ENCODE data around the gene DNAJC6.
"Not testable (repeated sequence)": the region's sequence is repeated elsewhere in the genome, so short reads cannot be mapped to it uniquely, and the experiment has no call there.

The DNAJC6 gene

DNA sequence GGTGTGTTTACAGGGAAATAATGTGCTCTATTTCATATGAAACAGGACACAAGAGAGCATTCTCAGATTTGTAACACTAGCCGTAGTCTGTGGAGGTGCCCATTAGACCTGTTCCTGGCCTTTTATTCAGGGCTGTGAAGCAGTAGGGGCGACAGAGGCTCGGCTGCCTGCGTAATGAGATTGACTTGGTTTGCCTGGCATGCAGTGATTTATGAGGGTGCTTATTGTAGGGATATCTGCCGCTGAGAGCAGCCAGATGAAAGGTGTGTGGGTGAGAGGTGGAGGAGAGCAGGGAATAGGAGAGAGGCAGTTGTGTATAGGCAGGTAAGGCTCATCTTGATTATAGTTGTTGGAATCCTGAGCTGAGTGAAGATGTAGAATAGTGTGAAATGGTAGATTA lies 51.3 kb downstream of the DNAJC6 start:
- DNase-seq: no peak

DNA sequence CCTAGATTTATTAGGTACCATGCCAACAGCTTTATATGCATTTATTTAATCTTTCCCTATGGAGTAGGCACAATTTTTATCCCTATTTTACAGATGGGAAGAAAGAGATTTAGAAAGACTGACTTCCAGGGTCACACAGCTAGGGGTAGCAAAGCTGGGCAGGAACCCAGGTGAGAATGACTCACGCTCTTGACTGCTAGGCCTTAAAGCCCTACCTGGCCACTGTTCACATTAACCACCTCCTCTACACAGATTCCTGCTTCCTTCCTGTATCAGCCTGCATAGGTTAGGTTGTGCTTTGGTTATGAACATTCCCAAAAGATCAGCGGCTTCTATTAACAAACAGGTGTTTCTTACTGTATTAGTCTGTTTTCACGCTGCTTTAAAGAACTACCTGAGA lies 53.2 kb downstream of the DNAJC6 start:
- no peak for DNase-seq

DNA sequence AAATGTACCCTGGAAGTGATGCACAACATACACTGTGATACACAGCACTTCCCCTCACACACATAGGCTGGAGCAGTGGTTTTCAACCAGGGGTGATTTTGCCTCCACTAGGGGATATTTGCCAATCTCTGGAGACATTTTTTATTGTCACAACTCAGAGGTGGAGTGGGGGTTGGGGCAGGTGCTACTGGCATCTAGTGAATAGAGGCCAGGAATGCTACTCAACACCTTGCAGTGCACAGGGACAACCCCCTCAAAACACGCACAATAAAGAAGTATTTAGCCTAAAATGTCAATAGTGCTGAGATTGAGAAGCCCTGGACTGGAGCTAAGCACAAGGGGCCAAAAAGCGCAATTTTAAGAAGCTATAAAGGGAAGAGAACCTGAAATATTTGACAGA lies 54.1 kb downstream of the DNAJC6 start:
- DNase-seq: no peak

DNA sequence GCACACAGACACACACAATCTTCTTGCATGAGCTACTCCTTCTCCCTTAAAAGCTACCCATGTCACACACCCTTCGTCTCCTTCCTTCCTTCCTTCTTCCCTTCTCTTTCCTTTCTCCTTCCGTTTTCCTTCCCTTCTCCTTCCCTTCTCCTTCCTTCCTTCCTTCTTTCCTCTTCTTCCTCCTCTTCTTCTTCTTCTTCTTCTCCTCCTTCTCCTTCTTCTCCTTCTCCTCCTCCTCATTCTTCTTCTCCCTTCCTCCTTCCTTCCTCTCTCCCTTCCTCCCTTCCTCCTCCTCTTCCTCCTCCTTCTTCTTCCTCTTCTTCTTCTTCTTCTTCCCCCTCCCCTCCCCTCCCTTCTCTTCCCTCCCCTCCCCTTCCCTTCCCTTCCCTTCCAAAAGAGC lies 59.1 kb downstream of the DNAJC6 start:
- DNase-seq: no peak

DNA sequence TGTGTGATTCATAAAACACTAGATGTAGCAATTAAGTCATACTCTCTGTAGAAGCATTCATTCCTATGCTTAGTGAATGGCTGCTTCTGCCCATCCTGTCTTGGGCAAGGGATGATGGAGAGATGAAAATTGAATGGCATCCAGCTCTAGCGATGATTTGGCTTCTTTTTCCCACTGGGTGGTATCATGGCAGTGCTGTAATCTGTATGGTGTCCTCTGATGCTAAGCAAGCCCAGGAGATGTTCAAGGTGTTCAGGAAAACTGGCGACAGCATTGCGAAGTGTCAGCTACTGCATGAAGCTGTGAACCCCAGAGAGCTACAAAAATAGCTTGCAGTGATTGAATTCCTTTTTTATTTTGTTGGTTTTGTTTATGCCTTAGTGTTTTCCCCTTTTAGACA lies 62.2 kb downstream of the DNAJC6 start:
- DNase-seq: no peak

DNA sequence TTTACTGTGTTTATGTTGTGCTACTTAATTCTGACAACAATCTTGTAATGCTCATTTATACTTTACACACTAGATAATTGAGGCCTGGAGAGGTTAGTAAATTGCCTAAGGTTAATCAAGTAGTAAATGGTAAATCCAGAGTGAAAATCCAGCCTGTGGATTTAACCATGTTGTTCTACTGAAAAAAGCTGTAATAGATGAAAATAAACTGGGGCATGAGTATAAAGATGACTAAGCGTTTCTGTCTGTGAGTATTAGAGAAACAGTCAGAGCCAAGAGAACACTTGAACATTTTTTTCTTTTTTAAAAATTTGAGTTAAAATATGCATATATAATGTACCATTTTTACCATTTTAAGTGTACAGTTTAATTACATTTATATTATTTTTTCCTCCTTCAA lies 63.2 kb downstream of the DNAJC6 start:
- DNase-seq: no peak

DNA sequence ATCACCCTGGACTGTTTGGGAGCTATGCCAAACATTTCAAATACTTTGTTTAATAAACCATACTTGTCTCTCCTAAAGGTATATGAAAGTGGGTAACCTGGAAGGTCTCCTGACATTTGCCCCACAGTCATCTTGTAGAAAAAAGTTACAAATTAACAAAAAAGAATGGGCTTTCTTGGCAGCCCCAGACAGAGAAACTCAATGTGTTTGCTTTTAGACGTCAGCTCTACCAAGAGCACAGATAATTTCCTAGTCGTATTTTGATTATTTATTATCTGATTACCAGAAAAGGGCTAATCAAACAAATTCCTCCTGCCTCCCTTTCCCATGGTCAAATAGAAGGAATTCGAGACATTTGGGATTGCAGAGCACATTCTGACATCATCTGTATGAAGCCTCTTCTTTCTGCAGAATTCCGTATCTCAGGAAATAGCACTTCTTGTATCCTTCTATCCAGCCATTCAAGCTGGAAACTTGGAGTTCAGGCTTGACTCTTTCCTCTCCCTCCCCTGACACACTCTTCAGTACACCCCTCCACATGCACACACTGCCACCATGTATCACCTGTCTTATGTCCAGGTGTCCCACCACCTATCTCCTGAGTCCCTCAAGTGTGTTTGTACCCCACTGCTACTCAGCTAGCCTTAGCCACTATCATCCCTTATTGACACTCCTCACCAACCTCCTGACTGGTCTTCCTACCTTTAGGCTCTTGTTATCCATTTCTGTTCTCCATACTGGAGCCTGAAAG lies 68.3 kb downstream of the DNAJC6 start:
- no peak for DNase-seq

DNA sequence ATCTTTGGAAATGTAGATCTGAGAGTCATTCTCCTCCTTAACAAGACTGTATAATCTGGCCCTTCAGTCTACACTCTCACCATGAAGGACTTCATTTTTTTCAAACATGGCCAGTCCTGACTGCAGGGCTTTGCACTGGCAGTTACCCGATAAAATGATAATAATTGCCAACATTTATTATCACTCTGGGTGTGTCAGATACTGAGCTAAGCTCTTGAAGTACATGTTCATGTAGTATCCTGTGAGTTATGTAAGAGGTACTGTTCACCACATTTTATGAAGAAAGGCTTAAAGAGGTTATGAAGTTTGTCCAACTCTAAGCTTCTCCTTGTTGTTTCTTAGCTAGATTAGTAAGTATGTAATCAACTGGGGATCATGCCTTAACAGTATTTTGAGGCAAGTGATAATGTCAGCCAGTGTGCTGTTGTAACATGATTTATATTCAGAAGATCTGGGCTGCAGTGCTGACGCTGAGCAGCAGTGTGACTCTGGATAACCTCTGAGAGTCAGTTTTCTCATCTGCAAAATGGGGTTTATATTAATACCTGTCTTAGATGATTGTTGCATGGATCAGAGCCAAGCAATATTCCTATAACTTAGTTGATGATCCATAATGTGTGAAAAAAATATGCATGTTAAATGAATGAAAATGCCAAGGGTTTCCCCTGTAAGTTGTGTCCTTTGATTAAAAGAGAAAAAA lies 69.1 kb downstream of the DNAJC6 start:
- DNase-seq: no peak

DNA sequence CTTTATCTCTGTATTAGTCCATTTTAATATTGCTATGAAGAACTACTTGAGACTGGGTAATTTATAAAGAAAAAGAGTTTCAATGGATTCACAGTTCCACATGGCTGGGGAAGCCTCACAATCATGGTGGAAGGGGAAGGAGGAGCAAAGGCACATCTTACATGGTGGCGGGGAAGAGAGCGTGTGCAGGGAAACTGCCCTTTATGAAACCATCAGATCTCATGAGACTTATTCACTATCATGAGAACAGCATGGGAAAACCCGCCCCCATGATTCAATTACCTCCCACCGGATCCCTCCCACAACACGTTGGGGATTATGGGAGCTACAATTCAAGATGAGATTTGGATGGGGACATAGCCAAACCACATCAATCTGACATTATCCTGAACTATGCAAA lies 75.1 kb downstream of the DNAJC6 start:
- not testable (repeated sequence) for DNase-seq

DNA sequence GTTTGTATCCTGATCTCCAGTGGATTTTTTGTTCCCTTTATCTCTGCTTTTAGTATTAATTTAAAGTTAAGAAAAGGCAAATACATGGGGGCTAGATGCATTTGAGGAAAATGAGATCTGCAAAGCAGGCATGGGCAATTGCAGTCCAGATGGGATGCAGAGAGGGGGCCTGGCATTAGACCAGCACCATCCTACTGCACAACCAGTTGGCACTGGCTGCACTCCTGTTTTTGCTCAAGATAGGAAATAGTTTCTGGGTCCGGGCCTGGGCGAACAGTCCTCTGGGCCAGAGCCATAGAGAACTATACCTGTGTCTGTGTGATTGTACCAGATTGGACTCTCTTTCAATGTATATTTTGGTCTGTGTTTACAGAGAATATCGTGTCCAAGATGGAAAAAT lies 77.1 kb downstream of the DNAJC6 start:
- DNase-seq: no peak

DNA sequence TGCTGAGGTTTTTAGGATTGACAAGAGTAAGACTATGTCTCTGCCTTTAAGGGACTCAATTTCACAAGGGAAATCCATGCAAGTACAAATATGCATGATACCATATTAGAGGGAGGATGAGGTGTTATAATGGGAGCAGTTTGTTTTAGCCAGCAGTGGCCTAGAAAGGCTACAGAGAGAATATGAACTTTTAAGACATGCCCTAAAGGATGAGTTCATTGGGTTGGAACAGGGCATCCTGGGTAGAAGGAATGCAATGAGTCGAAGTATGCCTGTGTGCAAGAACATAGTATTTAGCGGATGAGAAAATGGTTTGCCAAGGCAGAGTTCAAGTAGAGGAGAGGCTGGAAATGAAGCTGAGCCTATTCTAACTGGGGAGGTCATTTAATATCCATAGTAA lies 78.5 kb downstream of the DNAJC6 start:
- DNase-seq: no peak

DNA sequence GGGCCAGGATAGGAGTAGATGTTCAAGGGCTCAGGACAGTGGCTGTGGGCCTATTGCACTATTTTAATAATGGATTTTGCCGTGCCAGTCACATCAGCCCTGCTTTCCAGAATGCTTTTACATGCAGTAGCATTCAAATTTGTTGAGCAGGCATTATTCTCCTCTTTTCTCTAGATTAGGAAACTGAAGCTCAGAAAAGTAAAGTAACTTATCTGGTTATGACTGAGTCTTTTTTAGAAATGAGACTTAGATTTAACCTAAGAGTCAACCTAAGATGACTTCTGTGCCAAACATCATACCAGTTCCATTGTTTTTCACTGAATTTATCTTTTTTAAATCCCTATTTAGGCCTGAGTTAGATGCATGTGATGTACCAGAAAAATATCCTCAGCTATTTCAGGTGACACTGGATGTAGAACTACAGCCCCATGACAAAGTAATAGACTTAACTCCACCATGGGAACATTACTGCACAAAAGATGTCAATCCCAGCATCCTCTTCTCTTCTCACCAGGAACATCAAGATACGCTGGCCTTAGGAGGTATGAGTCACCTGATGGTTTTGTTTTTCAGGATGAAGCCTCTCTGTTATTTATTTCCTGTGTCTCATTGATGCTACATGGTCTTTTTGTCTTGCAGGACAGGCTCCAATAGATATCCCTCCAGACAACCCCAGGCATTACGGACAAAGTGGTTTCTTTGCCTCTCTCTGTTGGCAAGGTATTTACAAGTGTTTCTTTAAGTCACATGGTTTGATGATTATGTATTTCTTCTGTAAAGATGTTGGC lies 79.8 kb downstream of the DNAJC6 start:
- peak; percentile 52 for DNase-seq

DNA sequence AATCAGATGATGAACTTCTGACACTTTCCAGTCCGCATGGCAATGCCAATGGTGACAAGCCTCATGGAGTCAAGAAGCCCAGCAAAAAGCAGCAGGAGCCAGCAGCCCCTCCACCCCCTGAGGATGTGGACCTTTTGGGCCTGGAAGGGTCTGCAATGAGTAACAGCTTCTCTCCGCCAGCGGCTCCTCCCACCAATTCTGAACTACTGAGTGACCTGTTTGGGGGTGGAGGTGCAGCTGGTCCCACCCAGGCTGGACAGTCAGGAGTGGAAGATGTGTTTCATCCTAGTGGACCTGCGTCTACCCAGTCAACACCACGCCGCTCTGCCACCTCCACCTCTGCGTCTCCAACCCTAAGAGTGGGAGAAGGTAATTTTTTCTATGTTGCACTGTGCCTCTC lies 83.2 kb downstream of the DNAJC6 start:
- no peak for DNase-seq

DNA sequence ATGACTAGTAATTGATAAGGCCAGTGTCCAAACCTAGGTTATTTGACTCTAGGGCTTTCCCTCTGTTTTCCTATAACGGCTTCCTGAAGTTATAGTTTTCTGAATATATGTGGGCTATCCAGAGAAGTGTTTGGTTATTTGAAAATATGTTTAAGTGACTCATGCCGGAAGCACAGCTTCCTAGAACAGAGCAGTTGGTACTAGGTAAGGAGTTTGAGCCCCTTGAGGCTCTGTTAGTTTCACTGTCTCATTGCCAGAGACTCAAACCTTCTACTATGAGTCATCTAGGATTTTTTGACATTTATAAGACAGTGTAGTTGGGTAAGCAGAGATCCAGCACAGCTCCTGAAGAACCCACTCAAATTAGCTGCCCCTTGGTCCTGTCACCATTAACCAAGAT lies 84.0 kb downstream of the DNAJC6 start:
- peak; percentile 91 for DNase-seq

DNA sequence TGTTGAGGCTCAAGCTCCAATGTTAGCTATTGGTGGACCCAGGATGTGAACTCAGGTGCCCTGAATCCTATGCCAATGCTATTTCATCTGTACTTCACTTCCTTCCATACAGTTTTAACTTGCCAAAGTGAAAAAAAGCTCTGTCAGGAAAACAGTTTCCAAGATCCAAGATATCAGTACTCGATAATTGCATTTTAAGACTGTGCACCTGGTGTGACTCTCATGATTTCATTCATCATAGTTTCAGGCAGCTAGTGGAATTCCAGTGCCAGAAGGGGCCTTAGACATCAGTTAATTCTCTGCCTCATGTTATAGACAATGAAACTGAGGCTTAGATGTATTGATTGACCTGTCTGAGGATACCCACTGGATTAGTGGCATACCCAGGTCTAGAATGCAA lies 84.6 kb downstream of the DNAJC6 start:
- DNase-seq: no peak

DNA sequence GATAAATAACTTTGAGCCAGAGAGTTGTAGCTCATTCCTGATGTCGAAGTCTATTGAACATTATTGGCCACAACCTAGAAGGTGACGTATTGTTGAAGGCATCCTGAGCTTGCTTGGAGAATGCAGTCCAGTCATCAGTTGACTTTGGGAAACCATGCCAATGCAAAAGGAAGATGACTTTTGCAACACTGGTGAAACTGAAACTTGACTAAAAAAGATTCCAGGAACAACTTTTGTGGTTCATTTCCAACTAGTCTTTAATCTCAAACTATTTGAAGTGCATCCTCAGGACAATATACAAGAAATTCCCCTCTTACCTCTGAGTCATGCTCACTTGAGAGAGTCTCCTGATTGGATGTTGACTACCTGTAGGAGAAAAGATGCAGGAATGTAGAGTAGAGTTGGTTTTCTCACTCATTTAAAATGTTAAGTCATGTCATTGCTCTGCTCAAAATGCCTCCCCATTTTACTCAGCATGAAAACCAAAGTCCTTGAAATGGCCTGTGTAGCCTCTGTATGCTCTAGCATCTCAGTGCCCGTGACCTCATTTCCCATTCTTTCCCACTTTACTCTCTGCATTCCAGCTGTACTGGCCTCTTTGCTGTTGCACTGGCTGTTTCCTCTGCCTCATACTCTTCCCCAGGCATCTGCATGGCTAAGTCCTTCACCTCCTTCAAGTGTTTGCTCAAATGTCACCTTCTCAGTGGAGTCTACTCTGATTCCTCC lies 86.7 kb downstream of the DNAJC6 start:
- peak; percentile 85 for DNase-seq

DNA sequence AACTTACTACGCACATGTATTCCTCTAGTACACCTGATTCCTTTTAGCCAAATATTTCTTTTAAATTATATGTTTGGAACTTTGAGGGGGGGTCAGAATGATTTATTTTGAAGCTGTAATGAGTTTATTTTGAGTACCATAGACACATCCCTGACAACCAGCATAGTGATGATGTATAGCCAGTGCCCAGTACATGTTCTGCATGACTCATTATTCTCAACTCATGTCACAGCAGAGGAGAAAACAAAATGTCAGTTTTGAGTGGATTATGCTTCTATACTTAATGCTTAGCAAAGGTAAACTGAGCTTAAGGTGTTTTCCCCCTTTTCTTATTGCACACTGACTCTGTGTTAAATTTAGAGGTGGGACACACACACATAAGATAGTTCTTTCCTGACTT lies 88.7 kb downstream of the DNAJC6 start:
- DNase-seq: peak; percentile 61

DNA sequence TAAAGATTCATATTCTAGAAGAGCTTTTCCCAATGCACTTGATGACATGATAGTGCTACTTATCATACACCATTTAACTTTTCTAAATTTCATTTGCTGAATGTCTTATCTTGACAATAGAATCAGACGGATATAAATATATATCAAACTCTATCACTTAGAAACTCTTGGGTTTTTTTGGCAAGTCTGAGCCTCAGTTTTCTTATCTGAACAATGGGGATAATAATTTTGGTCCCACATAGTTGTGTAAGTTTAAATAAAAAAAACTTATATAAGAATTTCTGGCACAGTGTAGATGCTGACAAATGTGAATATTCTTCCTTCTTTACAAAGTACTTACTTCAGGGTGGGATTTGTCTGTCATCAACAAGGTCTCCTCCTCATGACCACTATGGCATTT lies 89.7 kb downstream of the DNAJC6 start:
- no peak for DNase-seq

DNA sequence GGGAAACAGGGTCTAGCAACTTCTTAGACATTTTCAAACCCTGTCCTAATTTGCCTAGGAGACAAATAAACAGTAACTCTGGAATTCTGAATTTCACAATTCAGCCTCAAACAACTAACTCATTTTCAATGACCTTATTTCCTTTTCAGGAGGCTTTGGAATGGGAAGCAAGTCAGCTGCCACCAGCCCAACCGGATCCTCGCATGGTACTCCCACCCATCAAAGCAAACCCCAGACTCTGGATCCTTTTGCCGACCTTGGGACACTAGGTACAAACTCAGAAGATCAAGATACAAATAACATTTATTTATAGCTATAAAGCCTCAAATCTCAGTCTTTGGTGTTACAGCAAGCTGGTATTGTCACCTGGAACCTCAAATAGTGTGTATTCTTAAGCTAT lies 92.3 kb downstream of the DNAJC6 start:
- no peak for DNase-seq

DNA sequence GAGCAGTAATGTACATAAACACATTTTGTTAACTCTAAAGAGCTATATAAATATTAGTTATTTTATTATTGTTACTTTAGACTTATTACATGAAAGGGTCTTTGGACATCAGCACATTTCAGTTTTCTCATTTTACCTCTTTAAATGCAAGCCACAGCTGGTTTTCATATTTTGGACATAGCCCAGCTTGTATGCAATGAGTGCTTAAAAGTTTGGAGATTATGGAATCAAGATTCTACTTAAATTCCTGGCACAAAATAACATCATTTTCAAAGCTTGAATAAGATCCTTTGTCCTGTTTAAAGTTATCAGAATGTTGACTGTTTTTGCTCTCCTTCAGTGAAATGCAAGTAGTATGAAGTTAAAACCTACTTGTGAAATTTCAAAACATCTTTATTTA lies 95.6 kb downstream of the DNAJC6 start:
- DNase-seq: no peak

DNA sequence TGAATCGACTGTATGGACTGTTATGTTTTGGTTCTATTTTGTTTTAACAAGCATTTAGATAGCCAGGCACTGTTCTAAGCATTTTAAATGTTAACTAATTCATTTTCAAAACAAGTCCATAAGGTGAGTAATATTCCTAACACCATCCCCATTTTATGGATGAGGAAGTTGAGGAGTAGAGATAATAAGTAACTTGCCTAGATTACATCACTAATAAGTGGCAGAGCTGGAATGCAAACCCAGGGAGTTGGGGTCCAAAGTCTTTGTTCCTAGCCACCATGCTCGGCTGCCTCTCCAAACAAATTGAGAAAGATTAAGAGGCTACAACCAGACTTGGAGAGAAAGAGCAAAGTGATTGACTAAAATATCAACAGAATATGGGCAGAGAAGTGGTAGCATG lies 98.5 kb downstream of the DNAJC6 start:
- DNase-seq: no peak

DNA sequence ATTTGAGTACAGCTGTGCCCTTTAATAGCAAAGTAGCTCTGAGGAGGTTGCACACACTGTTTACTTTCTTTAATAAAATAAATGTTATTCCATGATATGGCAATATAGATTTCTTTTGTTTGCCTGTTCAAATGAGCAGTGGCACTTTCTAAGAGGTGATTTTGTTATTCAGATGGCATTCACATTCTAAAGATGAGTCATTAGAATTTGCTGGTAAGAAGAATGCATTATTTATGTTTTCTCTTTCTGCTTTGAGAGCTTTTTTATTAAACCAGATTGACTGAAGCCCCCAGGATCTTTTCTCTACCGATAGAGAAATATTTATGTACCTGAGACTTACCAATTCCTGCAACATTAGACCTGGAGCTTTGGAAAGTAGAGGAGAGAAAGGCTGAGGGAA lies 100.0 kb downstream of the DNAJC6 start:
- no peak for DNase-seq

DNA sequence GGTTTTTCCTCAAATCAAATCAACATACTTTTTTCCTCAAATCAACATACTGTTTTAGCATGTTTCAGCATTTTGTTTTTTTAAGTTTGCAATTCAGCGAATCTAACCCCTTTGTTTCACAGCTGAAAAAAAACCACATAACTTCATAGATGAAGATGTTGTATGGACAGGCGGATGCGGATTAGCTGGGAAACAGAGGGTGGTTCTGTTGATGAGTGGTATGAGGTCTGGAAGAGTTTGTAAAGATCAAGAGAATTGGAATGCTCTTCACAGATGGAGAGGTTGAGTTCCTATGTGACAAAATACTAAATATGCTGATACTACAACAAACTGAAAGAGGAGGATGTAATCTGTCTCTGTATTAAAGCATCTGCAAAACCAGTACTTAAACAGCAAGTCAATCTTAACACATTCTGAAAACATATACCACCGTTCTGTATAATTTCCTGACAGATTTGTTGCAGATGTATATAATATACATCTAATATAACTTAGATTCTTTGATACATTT lies 100.5 kb downstream of the DNAJC6 start:
- no peak for DNase-seq

Data from activated CD4-positive, alpha-beta T cell treated with anti-CD3 and anti-CD28 coated beads, Interleukin-2, amount 50 U/mL, for 16 hours (primary cell).